NCI-H2107 treated with DMSO at 0.1 percent for 48 hours (cell line): ENCODE data around the gene TRIP6.
"Not testable (repeated sequence)": the region's sequence is repeated elsewhere in the genome, so short reads cannot be mapped to it uniquely, and the experiment has no call there.

Experiments used
- DNase-seq: peaks from one replicate; lab custom pipeline; 2025; ENCODE audit not compliant: unreplicated experiment; lab: John Stamatoyannopoulos, UW

Gene TRIP6

DNA sequence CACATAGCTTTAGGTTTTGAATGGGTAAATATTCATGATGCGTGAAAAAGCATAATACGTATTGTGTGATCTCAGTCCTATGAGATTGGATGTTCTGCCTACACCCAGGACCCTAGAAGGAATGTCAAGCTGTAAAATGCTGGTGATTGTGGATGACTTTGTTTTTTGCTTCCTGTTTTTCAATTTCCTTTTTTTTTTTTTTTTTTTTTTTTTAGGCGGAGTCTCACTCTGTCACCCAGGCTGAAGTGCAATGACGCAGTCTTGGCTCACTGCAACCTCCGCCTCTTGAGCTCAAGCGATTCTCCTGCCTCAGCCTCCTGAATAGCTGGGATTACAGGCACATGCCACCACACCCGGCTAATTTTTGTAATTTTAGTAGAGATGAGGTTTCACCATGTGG lies 43.3 kb downstream of the TRIP6 start:
- not testable (repeated sequence) for DNase-seq

DNA sequence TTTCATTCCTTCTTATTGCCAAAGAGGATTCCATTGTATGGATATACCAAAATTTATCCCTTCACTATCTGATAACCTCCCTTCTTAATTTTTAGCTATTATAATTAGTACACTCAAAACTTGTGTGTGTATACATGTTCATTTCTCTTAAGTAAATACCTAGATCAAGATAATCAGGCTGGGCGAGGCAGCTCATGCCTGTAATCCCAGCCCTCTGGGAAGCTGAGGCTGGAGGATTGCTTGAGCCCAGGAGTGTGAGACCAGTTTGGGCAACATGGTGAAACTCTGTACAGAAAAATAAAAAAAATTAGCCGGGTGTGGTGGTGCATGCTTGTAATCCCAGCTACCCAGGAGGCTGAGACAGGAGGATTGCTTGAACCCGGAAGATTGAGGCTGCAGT lies 44.3 kb downstream of the TRIP6 start:
- DNase-seq: no peak

DNA sequence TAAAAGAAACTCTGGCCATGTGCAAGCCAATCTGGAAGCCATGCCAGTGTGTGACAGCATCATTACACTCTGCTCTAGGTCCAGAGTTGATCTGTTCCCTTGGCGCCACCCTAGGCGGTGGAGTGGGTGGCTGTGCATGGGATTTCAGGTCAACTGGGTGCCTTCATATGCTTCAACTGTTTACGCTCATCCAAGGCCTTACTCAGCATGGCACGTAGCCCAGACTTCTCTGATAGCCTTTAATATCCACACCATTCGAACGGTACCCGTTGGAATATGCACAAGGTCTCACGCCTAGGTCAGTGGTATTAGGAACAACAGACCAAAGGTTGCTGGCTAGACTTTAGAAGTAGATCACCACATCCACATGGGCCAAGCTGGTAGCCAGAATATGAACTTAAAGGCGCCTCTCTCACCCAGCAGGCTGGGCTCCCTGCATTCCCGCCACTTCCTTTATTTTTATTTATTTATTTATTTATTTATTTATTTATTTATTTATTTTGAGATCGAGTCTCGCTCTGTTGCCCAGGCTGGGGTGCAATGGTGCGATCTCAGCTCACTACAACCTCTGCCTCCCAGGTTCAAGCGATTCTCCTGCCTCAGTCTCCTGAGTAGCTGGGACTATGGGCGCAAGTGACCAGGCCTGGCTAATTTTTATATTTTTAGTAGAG lies 47.2 kb downstream of the TRIP6 start:
- DNase-seq: no peak

DNA sequence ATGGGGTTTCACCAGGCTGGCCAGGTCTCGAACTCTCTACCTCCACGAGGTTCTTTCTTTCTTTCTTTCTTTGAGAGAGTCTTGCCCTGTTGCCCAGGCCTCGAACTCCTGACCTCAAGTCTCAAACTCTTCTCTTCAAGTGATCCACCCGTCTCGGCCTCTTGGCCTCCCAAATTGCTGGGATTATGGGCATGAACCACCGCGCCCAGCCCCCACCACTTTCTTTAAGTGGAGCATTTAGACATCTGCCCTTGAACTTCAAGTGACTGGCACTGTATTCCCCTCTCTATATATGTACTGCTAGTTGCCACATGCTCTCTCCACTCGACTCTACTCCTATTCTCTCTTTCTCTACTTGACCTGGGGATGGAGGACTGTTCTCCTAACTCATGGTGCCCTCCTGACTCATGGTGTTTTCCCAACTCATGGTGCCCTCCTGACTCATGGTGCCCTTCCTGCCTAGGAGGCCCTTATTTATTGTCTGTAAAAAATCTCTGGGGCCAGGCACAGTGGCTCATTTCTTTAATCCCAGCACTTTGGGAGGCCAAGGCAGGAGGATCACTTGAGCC lies 47.8 kb downstream of the TRIP6 start:
- DNase-seq: no peak

DNA sequence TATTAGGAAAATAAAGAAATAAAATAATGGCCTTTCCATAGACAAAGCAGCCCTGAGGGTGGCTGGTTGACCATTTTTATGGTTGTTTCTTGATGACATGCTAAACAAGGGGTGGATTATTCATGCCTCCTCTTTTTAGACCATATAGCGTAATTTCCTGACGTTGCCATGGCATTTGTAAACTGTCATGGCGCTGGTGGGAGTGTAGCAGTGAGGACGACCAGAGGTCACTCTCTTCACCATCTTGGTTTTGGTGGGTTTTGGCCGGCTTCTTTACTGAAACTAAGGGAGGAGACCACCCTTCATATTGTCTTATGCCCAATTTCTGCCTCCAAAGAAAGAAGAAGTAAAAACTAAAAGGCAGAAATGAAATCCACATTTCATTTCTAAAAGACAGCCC lies 52.1 kb downstream of the TRIP6 start:
- DNase-seq: not testable (repeated sequence)

DNA sequence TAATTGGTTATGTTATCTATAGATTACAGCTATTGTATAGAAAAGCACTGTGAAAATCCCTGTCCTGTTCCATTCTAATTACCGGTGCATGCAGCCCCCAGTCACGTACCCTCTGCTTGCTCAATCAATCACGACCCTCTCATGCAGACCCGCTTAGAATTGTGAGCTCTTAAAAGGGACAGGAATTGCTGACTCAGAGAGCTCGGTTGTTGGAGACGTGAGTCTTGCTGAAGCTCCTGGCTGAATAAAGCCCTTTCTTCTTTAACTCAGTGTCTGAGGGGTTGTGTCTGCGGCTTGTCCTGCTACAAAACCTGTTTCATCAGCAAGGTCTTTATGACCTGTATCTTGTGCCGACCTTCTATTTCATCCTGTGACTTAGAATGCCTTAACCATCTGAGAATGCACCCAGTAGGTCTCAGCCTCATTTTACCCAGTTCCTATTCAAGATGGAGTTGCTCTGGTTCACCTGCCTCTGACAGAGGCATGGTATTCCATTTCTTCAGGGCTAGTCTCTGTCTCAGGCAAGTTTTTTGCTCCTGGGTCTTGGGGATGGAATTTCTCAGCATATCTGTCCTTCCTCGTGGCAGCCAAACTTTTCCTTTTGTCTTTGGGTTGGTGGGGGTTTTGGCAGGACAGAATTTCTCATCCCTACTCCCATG lies 52.7 kb downstream of the TRIP6 start:
- DNase-seq: not testable (repeated sequence)

DNA sequence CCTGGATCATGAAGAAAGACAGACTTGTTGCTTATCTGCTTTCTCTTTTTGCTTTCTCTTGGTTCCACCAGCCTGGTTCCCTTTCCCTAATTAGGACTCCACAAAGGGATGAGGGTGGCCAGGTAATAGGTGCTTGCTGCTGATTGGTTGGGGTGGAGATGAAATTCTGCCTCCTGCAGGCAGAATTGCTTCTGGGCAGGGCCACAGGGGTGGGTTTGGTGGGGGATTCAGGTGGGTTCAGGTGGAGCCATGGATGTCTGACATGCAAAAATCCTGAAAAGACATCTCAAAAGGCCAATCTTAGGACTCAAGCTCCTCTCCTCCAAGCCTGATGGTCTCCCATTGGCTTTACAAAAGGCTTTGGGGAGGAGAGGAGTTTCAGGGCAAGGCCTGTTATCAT lies 53.9 kb downstream of the TRIP6 start:
- no peak for DNase-seq
